DMS114 treated with DMSO at 0.1 percent for 48 hours (cell line): Measurements from ENCODE around the gene SOWAHB.

Source experiments
- DNase-seq: peaks from one replicate; lab custom pipeline; 2025; ENCODE audit not compliant: unreplicated experiment; lab: John Stamatoyannopoulos, UW

The SOWAHB gene

DNA sequence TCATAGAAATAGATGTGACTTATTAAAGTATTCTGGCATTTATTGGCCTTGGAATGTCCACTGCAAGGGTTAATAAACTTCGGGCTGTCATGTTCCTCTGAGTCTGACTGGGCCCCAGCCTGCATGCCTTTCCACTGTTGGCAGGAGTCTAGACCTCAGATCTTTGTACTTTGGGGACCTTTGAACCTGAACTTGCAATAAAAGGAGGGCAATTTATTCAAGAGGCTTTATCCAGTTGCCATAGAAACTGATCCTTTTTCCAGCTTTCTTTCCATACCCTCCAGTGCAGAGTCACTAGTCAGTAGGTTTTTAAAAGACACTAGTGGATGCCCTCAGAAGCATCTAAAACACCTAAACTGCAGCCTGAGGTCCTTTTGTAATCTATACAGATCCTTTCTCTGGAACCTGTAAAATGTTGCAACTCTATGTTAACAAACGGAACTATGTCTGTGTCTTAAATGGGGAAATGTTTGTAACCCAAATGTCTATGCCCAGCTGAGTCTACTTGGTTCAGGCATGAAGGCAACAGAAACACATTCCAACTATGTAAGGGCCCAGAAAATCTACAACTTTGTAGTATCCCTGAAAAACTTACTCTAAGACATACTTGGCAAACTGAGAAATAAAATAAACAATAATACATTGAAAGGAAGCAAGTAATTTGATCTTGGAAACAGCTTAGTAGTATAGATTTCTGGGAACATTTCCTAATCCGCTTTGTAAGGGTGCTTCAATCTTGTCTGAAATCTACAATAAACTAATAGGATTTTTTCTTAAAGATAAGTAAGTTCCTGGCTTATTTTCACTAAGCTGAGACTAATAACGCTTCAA, 41.5 kb downstream of the SOWAHB start:
- no peak for DNase-seq

DNA sequence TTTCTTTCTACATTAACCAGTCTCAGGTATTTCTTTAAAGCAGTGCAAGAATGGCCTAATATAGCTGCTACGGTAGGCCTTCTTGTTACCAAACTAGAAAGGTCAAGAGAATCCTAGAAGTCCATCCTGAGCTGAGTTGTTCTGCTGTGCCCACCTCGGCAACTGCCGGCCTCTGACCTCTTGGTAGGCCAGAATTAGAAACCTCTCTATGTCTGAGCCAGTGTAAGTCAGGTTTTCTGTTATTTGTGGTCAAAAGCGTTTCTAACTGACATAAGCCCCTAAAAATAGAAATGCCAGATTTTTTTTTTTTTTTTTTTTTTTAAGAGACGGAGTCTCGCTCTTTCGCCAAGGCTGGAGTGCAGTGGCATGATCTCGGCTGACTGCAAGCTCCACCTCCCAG, 43.1 kb downstream of the SOWAHB start:
- no peak for DNase-seq

DNA sequence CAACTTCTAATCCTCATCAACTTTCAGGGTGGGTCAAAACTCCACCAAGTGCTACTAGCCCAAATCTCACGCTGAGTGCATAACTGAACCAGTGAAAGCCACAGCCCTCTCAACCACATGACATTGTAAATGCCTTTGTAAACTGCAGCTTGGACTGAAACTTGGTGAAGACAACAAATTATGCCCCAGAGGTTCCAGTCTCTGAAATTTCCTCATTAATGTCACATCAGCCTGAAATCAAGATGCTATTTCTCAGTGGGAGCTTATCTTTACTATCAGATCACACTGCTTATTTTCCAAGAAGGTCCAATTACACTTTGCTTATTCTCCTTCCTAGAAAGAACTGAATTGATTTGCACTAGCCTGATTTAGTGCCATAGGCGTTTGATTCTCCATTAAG, 46.6 kb downstream of the SOWAHB start:
- no peak for DNase-seq

DNA sequence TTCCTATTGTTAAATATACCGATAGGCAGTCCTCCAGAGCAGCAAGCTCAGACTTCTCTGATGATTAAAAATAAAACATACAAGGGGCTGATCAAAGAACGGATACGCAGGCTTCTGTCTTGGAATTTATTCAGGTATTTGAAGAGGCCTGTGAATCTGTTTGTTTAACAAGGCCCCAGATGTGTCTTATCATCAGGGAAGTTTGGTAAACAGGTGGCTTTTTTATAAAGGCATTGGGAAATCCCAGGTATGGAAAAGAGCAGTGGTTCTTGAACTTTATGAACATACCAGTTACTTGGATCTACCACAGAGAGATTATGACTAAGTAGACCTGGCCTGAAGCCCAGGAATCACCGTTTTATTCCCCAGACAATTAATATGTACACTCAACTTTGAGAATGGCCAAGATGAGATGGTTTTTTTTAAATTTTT, 47.9 kb downstream of the SOWAHB start:
- no peak for DNase-seq
